GM19035 (cell line): ENCODE results near the gene RELT.

ENCODE experiments used
- ATAC-seq: cut with Tn5 transposase; IDR thresholded peaks from one replicate; pipeline ENCODE4 v1.9.1; 2021; ENCODE audit not compliant: unreplicated experiment

Gene RELT

GRCh38 chr11:73389916-73390315 is 13.7 kb downstream of the RELT start:
- ATAC-seq = no peak

- no peak for ATAC-seq
Measured at GRCh38 chr11:73390601-73391565, 14.7 kb downstream of the RELT start.

- ATAC-seq = no peak
Measured at GRCh38 chr11:73391665-73392064, 15.5 kb downstream of the RELT start.

GRCh38 chr11:73392108-73393010 is 16.2 kb downstream of the RELT start:
- ATAC-seq = no peak

- no peak for ATAC-seq
Measured at GRCh38 chr11:73393011-73393380, 16.8 kb downstream of the RELT start.

GRCh38 chr11:73393479-73394415 is 17.5 kb downstream of the RELT start:
- no peak for ATAC-seq

GRCh38 chr11:73394416-73395296 is 18.5 kb downstream of the RELT start:
- ATAC-seq = no peak

GRCh38 chr11:73395297-73396208 is 19.4 kb downstream of the RELT start:
- ATAC-seq = no peak

- no peak for ATAC-seq
Measured at GRCh38 chr11:73396251-73396930, 20.2 kb downstream of the RELT start.

- ATAC-seq = no peak
Measured at GRCh38 chr11:73396985-73397384, 20.8 kb downstream of the RELT start.

GRCh38 chr11:73397468-73398131 is 21.4 kb downstream of the RELT start:
- no peak for ATAC-seq

- no peak for ATAC-seq
Measured at GRCh38 chr11:73398132-73398526, 21.9 kb downstream of the RELT start.

GRCh38 chr11:73398721-73399120 is 22.5 kb downstream of the RELT start:
- no peak for ATAC-seq

GRCh38 chr11:73399159-73399590 is 23.0 kb downstream of the RELT start:
- ATAC-seq = no peak

GRCh38 chr11:73399636-73400035 is 23.4 kb downstream of the RELT start:
- no peak for ATAC-seq

- no peak for ATAC-seq
Measured at GRCh38 chr11:73400293-73400692, 24.1 kb downstream of the RELT start.

GRCh38 chr11:73401217-73401923 is 25.2 kb downstream of the RELT start:
- no peak for ATAC-seq
